HG02884 (cell line): ENCODE data around the gene DNAH6.
"Not testable (repeated sequence)": the region's sequence is repeated elsewhere in the genome, so short reads cannot be mapped to it uniquely, and the experiment has no call there.

ENCODE experiments used
- ATAC-seq: cut with Tn5 transposase; IDR thresholded peaks from one replicate; pipeline ENCODE4 v1.9.1; 2021; ENCODE audit warnings: mild to moderate bottlenecking, moderate library complexity; ENCODE audit not compliant: unreplicated experiment

Gene DNAH6

DNA sequence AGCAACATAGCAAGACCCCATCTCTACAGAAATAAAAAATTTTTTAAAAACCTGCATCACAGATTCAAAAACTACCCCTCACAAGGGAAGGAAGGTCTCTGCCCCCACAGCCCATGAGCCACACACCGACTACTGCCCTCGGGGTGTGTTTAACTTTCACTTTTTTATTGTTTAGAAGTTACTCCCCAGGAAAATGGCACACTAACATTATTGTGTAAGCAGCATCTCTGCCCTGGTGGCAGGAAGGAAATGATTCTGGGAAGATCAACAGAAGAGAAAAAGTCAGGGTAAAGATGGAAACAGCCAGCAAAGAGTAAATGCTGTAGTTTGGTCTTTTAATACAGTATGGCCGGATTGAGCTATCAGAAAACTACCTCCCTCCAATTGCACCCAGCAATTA, 342.6 kb downstream of the DNAH6 start:
- no peak for ATAC-seq

DNA sequence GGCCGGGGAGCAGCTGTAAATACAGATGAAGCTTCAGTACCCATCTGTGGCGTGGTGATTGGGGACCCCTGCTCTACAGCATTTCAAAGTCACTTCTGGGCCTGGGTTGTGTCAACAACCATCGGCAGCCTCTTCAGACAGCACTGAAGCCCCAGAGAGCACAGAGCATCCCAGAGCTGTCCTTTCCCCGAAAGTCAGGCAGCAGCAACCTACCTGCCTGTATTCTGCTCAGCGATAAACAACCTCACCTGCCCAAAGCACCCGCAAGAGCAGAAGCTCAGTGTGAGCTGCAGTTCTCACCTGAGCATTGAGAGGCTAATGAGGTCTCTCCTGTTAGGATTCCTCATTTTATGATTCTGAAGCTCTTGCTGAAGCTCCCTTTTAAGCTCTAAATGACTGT, 345.2 kb downstream of the DNAH6 start:
- no peak for ATAC-seq

DNA sequence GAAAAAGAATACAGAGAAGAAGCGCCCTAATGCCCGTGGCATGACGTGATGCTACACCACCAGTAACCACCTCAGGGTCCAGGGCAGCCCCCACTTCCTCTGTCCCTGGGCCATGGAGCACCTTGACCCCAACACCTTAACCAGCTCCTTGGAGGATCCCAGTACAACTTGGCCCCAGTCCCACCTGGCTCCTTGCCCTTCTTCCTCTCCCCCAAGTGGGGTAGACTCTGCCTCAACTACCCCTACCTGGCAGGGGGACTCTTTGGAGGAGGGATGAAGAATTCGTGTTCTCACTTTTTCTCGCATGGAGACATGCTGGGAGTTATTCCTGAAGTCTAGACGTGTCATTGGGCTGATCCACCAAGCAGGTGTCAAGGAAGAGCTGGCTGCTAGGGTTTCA, 345.7 kb downstream of the DNAH6 start:
- ATAC-seq = no peak

DNA sequence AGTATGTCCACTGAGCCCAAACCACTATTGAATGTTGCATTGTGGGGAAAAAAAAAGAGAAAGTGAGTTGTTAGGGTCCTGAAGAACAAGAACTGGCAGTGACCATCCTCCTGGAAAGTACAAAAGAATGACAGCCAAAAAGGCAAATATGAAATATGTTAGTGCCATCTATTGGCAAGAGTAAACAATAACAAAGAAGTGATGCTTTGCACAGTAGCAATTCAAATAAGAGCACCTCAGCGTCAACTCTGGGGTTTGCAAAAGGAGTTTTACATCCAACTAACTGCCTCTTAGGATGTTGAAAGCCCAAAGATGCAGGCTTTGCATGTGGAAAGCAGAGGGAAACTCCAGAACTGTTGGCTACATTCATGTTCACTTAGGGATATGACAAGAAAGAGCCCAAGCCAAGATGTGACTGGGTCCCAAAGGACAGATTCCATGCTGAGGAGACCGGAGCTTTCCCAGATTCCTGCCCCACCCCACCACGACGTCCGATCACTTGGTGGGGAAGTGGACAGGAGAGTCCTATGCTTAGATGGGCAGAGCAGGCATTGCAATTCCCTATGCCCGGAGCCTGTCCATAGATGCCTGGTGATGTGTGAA, 349.0 kb downstream of the DNAH6 start:
- ATAC-seq = peak; percentile 84

- ATAC-seq = no peak
Measured at GRCh38 chr2:84866122-84866521, 349.8 kb downstream of the DNAH6 start.

DNA sequence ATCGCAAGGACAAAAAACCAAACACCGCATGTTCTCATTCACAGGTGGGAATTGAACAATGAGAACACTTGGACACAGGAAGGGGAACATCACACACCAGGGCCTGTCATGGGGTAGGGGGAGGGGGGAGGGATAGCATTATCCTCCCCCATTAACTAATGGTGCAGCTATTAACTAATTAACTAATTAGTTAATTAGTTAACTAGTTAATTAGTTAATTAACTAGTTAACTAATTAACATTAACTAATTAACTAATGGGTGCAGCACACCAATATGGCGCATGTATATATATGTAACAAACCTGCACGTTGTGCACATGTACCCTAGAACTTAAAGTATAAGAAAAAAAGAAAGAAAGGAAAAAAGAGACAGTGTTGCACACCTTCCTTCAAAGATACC, 352.0 kb downstream of the DNAH6 start:
- ATAC-seq = not testable (repeated sequence)
